Calu3 (cell line): Measurements from ENCODE around the gene DLST. TPM values are rescaled to one million over a fixed set of nuclear protein-coding genes. Genes with fewer than 3 reads are reported as not detected.

Experiments
- BruUV-seq: library from RNA; stranded (reverse); fragments of 400-500 nt; replicated peaks from 2 replicates; lab custom pipeline; 2021; lab: Mats Ljungman, UMichigan
- CTCF ChIA-PET: fragments of 300-600 bp; sonication (Branson Sonifier 250); formaldehyde crosslinking; loops from one replicate; lab custom pipeline; 2022; ENCODE audit warnings: antibody characterized with exemption; lab: Charles Lee
- DNase-seq: peaks from one replicate; pipeline ENCODE4 v3.0.0; 2022
- H3K27ac Mint-ChIP-seq: one replicate; pipeline ENCODE4 v1.8.0; 2022; ENCODE audit warnings: mixed read lengths; ENCODE audit not compliant: unreplicated experiment
- H3K27me3 Mint-ChIP-seq: one replicate; pipeline ENCODE4 v1.8.0; 2022; ENCODE audit warnings: mixed read lengths; ENCODE audit not compliant: unreplicated experiment
- H3K36me3 Mint-ChIP-seq: one replicate; pipeline ENCODE4 v1.8.0; 2022; ENCODE audit warnings: mild to moderate bottlenecking, moderate library complexity, mixed read lengths; ENCODE audit not compliant: insufficient read depth, unreplicated experiment
- H3K4me1 Mint-ChIP-seq: one replicate; pipeline ENCODE4 v1.8.0; 2022; ENCODE audit warnings: mild to moderate bottlenecking, low read depth, mixed read lengths; ENCODE audit not compliant: unreplicated experiment
- H3K4me3 Mint-ChIP-seq: one replicate; pipeline ENCODE4 v1.8.0; 2022; ENCODE audit warnings: mild to moderate bottlenecking, low read depth, moderate library complexity, mixed read lengths; ENCODE audit not compliant: unreplicated experiment
- H3K9me3 Mint-ChIP-seq: one replicate; pipeline ENCODE4 v1.8.0; 2022; ENCODE audit warnings: low read depth, mixed read lengths; ENCODE audit not compliant: unreplicated experiment
- CTCF ChIP-seq: fragments of 200-600 bp; IDR thresholded peaks from one replicate; pipeline ENCODE4 v1.8.0; 2022; ENCODE audit warnings: antibody characterized with exemption; ENCODE audit not compliant: unreplicated experiment
- intact Hi-C: fragments of 100-400 bp; cut with micrococcal nuclease; formaldehyde crosslinking; loops from one replicate; pipeline ENCODE4 v1.10.0; 2022; ENCODE audit not compliant: unreplicated experiment
- total RNA-seq: library from RNA; stranded (reverse); gene quantifications from 2 replicates; pipeline ENCODE4 v1.2.3, GENCODE V29; 2022

Gene DLST
- total RNA-seq, 1 experiment from 2014 or later: 84.2 TPM

- no peak overlapping the region for H3K27ac Mint-ChIP-seq
- H3K4me1 Mint-ChIP-seq: peaks cover 4% of the 10 kb centered on the region
- no TSS peak for BruUV-seq
- H3K4me3 Mint-ChIP-seq: no peak overlapping the region
- DNase-seq: no peak
- no peaks in the 10 kb centered on the region for H3K9me3 Mint-ChIP-seq
- H3K36me3 Mint-ChIP-seq: peaks cover 7% of the 10 kb centered on the region
- CTCF ChIA-PET: no interaction called here
- peaks cover 8% of the 10 kb centered on the region for H3K27me3 Mint-ChIP-seq
- intact Hi-C loops: no loop called here
- no peak for TF ChIP-seq CTCF
Measured at GRCh38 chr14:74951443-74952179, 69.9 kb downstream of the DLST start.

GRCh38 chr14:74952180-74952665 lies 70.5 kb downstream of the DLST start:
- DNase-seq: no peak
- no peak overlapping the region for H3K27ac Mint-ChIP-seq
- BruUV-seq: no TSS peak
- no peaks in the 10 kb centered on the region for H3K4me1 Mint-ChIP-seq
- no peak overlapping the region for H3K4me3 Mint-ChIP-seq
- no peaks in the 10 kb centered on the region for H3K9me3 Mint-ChIP-seq
- peaks cover 14% of the 10 kb centered on the region for H3K27me3 Mint-ChIP-seq
- TF ChIP-seq CTCF: no peak
- H3K36me3 Mint-ChIP-seq: peaks cover 7% of the 10 kb centered on the region
- CTCF ChIA-PET: interaction anchor here (0.7 kb wide), 1 partner anchor 74 kb away, joined by 3 read pairs; no protein-coding TSS in a partner anchor
- intact Hi-C loops: no loop called here

- TF ChIP-seq CTCF: no peak
- no peak overlapping the region for H3K27ac Mint-ChIP-seq
- no peak for DNase-seq
- no peak overlapping the region for H3K4me3 Mint-ChIP-seq
- no peaks in the 10 kb centered on the region for H3K4me1 Mint-ChIP-seq
- no TSS peak for BruUV-seq
- intact Hi-C loops: no loop called here
- H3K9me3 Mint-ChIP-seq: no peaks in the 10 kb centered on the region
- peaks cover 15% of the 10 kb centered on the region for H3K27me3 Mint-ChIP-seq
- CTCF ChIA-PET: interaction anchor here (0.7 kb wide), 1 partner anchor 74 kb away, joined by 3 read pairs; no protein-coding TSS in a partner anchor
- peaks cover 7% of the 10 kb centered on the region for H3K36me3 Mint-ChIP-seq
Measured at GRCh38 chr14:74952697-74953484, 71.2 kb downstream of the DLST start.

Other genes with a start within 250 kb of the DLST start
- 31.9 and 40.3 TPM in 2 replicates for gene AREL1, start 168.8 kb upstream of the DLST start, total RNA-seq
- gene FCF1, start 168.8 kb upstream of the DLST start, total RNA-seq: 58.0 and 60.9 TPM in 2 replicates
- 66.5 and 67.5 TPM in 2 replicates for gene YLPM1, start 118.6 kb upstream of the DLST start, total RNA-seq
- gene PROX2, start 5.8 kb upstream of the DLST start, total RNA-seq: not detected in 2 replicates
- gene RPS6KL1, start 41.3 kb downstream of the DLST start, total RNA-seq: 16.4 and 18.5 TPM in 2 replicates
- gene PGF, start 73.7 kb downstream of the DLST start, total RNA-seq: 1.2 and 2.1 TPM in 2 replicates
- gene EIF2B2, start 121.0 kb downstream of the DLST start, total RNA-seq: 41.2 and 42.9 TPM in 2 replicates
- gene MLH3, start 169.6 kb downstream of the DLST start, total RNA-seq: 24.7 and 25.0 TPM in 2 replicates
- gene ACYP1, start 182.1 kb downstream of the DLST start, total RNA-seq: 27.4 and 33.2 TPM in 2 replicates
- 5.1 and 5.3 TPM in 2 replicates for gene ZC2HC1C, start 187.7 kb downstream of the DLST start, total RNA-seq
- 63.4 and 65.4 TPM in 2 replicates for gene NEK9, start 245.1 kb downstream of the DLST start, total RNA-seq